Nephron (organoid): ENCODE results near the gene SYCP2.
"Not testable (repeated sequence)": the region's sequence is repeated elsewhere in the genome, so short reads cannot be mapped to it uniquely, and the experiment has no call there.

ENCODE experiments used
- H3K27ac Mint-ChIP-seq, 3 experiments: 2 replicates each; pipeline ENCODE4 v1.8.0; 2020; ENCODE audit warnings: mixed read lengths in 3 of 3, mild to moderate bottlenecking in 2 of 3, moderate library complexity in 1 of 3
- H3K27me3 Mint-ChIP-seq: 2 replicates; pipeline ENCODE4 v1.8.0; 2021; ENCODE audit warnings: low read depth, mild to moderate bottlenecking, moderate library complexity, mixed read lengths
- H3K36me3 Mint-ChIP-seq: 2 replicates; pipeline ENCODE4 v1.8.0; 2020; ENCODE audit warnings: low read depth, mixed read lengths
- H3K4me1 Mint-ChIP-seq: 2 replicates; pipeline ENCODE4 v1.8.0; 2020; ENCODE audit warnings: mixed read lengths
- H3K4me3 Mint-ChIP-seq, 3 experiments: 2 replicates each; pipeline ENCODE4 v1.8.0; 2020; ENCODE audit warnings: mild to moderate bottlenecking in 3 of 3, mixed read lengths in 3 of 3, moderate library complexity in 2 of 3
- H3K9me3 Mint-ChIP-seq: 2 replicates; pipeline ENCODE4 v1.8.0; 2020; ENCODE audit warnings: mixed read lengths
- TF ChIP-seq, protein P1 (sequence below), 3 experiments: fragments of 200-600 bp; sonication (generic); IDR thresholded peaks; one replicate each; pipeline ENCODE4 v1.5.0; 2021; ENCODE audit warnings: antibody characterized with exemption in 3 of 3; ENCODE audit not compliant: unreplicated experiment in 3 of 3

SYCP2 gene

DNA sequence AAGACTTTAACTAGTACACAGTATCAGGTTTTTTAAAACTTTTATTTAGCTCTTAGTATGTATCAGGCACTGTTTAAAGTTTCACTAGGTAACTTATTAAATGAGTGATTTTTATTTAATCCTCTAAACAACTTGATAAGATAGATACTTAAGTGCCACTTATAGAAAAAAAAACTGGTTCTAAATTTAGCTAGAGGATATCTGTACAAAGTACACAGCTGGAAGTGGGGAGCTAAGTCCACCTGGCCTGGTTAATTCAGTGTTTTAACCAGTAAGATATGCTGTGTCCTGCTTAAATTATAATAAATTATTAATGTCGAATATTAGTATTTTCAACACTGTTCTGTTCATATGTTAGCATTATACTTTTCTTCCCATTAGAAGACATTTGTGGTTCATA is 37.5 kb downstream of the SYCP2 start:
- H3K4me1 Mint-ChIP-seq = no peaks in the 10 kb centered on the region
- TF ChIP-seq, protein P1, sequence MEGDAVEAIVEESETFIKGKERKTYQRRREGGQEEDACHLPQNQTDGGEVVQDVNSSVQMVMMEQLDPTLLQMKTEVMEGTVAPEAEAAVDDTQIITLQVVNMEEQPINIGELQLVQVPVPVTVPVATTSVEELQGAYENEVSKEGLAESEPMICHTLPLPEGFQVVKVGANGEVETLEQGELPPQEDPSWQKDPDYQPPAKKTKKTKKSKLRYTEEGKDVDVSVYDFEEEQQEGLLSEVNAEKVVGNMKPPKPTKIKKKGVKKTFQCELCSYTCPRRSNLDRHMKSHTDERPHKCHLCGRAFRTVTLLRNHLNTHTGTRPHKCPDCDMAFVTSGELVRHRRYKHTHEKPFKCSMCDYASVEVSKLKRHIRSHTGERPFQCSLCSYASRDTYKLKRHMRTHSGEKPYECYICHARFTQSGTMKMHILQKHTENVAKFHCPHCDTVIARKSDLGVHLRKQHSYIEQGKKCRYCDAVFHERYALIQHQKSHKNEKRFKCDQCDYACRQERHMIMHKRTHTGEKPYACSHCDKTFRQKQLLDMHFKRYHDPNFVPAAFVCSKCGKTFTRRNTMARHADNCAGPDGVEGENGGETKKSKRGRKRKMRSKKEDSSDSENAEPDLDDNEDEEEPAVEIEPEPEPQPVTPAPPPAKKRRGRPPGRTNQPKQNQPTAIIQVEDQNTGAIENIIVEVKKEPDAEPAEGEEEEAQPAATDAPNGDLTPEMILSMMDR (IDR thresholded peaks at IDR 0.05; ENCODE audit: unreplicated experiment in 3 of 3) = no peak
- no peak overlapping the region for H3K27ac Mint-ChIP-seq
- peaks cover 30% of the 10 kb centered on the region for H3K27me3 Mint-ChIP-seq
- no peaks in the 10 kb centered on the region for H3K9me3 Mint-ChIP-seq
- no peak overlapping the region for H3K4me3 Mint-ChIP-seq
- no peaks in the 10 kb centered on the region for H3K36me3 Mint-ChIP-seq

DNA sequence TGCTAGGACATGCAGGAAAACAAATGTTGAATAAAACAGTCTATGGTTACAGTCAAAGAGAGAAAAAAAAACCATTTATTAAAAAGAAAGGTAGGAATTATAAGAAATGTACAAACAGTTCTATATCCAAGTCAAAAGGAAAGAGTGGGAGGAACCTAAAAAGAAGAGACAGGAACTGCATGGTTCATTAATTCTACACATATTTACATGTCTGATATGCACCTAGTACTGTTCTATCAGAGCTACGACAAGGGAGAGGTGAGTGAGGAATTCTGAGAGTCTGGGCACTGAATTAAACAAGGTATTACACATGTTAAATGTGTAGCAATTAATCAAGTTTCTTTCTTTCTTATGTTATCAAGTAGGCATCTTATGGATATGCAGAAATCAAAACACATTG is 41.9 kb downstream of the SYCP2 start:
- Mint-ChIP-seq H3K27ac (no peak overlapping the region), H3K9me3 (no peaks in the 10 kb centered on the region), H3K4me1 (no peaks in the 10 kb centered on the region), H3K36me3 (no peaks in the 10 kb centered on the region), H3K27me3 (peaks cover 27% of the 10 kb centered on the region), H3K4me3 (no peak overlapping the region)
- TF ChIP-seq, protein P1 (IDR thresholded peaks at IDR 0.05; ENCODE audit: unreplicated experiment in 3 of 3) = no peak

DNA sequence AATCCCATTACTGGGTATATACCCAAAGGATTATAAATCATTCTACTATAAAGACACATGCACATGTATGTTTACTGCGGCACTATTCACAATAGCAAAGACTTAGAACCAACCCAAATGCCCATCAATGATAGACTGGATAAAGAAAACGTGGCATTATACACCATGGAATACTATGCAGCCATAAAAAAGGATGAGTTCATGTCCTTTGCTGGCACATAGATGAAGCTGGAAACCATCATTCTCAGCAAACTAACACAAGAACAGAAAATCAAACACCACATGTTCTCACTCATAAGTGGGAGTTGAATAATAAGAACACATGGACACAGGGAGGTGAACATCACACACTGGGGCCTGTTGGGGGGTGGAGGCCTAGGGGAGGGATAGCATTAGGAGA is 43.4 kb downstream of the SYCP2 start:
- H3K4me1 Mint-ChIP-seq, H3K9me3 Mint-ChIP-seq, H3K36me3 Mint-ChIP-seq, H3K27ac Mint-ChIP-seq, H3K4me3 Mint-ChIP-seq: not testable (repeated sequence)
- H3K27me3 Mint-ChIP-seq = peaks cover 27% of the 10 kb centered on the region

DNA sequence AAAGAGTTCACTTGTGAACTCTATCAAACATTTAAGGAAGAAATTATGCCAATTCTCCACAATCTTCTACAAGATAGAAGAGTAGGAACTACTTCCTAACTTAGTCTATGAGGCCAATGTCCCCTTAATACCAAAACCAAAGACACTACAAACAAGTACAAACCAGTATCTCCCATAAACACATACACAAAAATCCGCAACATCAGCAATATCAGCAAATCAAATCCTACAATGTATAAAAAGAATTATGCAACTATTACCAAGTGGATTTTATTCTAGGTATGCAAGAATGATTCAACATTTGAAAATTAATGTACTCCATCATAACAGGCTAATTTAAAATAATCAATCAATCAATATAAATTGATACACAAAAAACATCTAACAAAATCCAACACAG is 45.4 kb downstream of the SYCP2 start:
- Mint-ChIP-seq H3K9me3 (no peaks in the 10 kb centered on the region), H3K4me1 (no peaks in the 10 kb centered on the region), H3K27me3 (peaks cover 14% of the 10 kb centered on the region), H3K4me3 (no peak overlapping the region), H3K27ac (no peak overlapping the region), H3K36me3 (no peaks in the 10 kb centered on the region)
- TF ChIP-seq, protein P1 (IDR thresholded peaks at IDR 0.05; ENCODE audit: unreplicated experiment in 3 of 3) = no peak

DNA sequence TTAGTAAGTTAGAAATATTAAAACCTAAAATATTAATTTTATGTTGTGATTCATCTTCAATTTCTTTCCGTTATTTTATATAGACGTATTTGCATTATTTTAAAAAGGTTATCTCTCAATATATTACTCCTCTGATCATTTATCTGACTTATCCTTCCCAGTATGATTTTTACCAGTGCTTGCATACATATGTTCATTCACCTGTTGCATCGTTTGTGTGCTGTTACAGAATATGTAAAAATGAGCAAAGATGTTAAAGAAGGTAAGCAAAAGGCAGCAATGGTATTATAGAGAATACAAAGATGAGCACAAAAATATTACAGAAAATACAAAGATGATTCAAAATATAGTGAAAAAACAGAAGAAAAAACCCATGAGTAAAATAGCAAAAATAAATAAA is 48.9 kb downstream of the SYCP2 start:
- no peak overlapping the region for H3K4me3 Mint-ChIP-seq
- no peaks in the 10 kb centered on the region for H3K9me3 Mint-ChIP-seq
- H3K4me1 Mint-ChIP-seq = no peaks in the 10 kb centered on the region
- H3K27ac Mint-ChIP-seq = no peak overlapping the region
- TF ChIP-seq, protein P1 (IDR thresholded peaks at IDR 0.05; ENCODE audit: unreplicated experiment in 3 of 3) = no peak
- peaks cover 14% of the 10 kb centered on the region for H3K27me3 Mint-ChIP-seq
- no peaks in the 10 kb centered on the region for H3K36me3 Mint-ChIP-seq

DNA sequence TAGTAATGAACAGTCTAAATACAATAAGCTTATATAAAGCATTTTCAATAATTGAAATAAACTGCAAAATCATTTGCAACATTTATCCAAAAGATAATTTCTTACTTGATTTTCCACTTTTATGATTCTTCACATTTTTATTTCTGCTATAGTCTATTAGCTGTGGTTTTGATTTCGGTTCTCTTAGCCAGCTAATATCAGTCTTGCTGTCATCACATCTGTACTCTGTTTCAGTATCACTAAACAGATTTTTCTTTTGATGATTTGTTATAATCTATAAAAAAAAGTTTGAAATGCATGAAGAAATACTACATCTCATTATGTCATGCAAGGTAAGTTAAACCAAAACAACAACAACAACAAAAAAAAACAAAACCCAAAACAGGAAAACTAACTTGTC is 53.2 kb downstream of the SYCP2 start:
- Mint-ChIP-seq H3K4me1 (peaks cover 5% of the 10 kb centered on the region), H3K27me3 (no peaks in the 10 kb centered on the region), H3K27ac (no peak overlapping the region), H3K36me3 (no peaks in the 10 kb centered on the region), H3K4me3 (no peak overlapping the region), H3K9me3 (no peaks in the 10 kb centered on the region)
- TF ChIP-seq, protein P1 (IDR thresholded peaks at IDR 0.05; ENCODE audit: unreplicated experiment in 3 of 3) = no peak
